GM06990 (cell line): ENCODE results near the gene GH1.
"Not testable (repeated sequence)": the region's sequence is repeated elsewhere in the genome, so short reads cannot be mapped to it uniquely, and the experiment has no call there.

Experiments
- DNase-seq: peaks from one replicate; pipeline ENCODE4 v3.0.0-alpha.2; 2011; ENCODE audit not compliant: insufficient read length; ENCODE audit errors: extremely low read depth
- H3K27me3 ChIP-seq: replicated peaks from 2 replicates; pipeline ENCODE4 v1.6.0; 2011; ENCODE audit warnings: low read length; ENCODE audit not compliant: control insufficient read depth, insufficient read depth
- H3K36me3 ChIP-seq: 2 replicates; pipeline ENCODE4 v1.5.1; 2011; ENCODE audit warnings: low read length; ENCODE audit not compliant: control insufficient read depth, insufficient read depth
- H3K4me3 ChIP-seq: replicated peaks from 2 replicates; pipeline ENCODE4 v1.5.1; 2011; ENCODE audit warnings: low read depth, mild to moderate bottlenecking, control low read depth, low read length
- TF ChIP-seq, protein P1 (sequence below): IDR thresholded peaks from 2 replicates; pipeline ENCODE4 v1.5.1; 2011; ENCODE audit warnings: low read length, control low read depth, mild to moderate bottlenecking, inconsistent platforms; ENCODE audit not compliant: insufficient read depth, poor library complexity, severe bottlenecking

Gene GH1

DNA sequence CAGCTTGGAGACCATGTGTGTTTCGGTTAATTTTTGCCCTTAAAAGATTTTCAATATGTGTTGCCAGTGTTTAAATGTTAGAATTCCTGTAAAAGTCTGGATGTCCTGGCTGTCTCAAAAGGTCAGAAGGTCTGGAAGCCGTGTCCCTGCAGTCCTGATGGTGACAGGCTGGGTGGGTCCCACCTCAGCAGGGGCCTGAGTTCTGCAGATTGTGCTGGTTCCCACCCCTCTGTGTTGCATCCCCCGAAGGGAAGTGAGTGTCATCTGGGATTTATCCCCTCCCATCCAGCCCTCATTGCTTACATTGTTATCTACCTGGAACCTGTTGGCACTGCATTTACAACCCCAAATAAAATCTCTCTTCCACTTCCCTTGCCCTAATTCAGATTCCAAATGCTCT, 24.6 kb downstream of the GH1 start:
- not testable (repeated sequence) for DNase-seq, H3K4me3 ChIP-seq, H3K36me3 ChIP-seq, H3K27me3 ChIP-seq

DNA sequence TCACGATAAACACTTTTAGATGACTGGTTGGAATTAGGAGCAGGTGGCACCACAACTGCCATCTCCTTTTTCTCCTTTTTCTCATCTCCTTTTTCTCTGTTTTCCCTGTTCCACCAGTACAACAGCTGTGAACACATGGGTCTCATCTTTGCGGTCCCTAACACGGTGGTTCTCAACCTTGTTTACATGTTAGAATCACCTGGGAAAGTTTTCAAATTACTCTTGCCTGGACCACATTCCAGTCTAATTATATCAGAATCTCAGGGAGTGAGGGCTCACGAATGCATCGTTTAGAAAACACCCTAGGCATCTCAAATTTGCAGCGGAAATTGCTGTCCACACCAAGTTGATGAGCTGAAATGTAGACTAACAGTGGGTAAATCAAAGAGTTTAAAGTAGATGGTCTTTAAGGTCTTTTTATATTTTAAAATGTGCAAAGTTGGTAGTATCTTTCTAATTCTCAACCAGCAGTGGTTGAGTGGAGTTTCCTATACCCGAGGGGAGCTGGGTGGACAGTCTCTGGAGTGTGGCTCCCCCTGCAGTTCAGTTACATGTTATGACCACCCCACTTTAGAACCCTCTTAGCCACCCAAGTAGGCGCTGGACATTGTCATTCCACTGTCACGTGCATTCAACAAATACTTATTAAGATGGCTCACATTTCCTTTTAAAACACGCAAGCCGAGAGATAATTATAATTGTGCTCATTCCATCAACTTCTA, 26.2 kb downstream of the GH1 start:
- H3K4me3 ChIP-seq, H3K36me3 ChIP-seq, H3K27me3 ChIP-seq, DNase-seq: not testable (repeated sequence)

DNA sequence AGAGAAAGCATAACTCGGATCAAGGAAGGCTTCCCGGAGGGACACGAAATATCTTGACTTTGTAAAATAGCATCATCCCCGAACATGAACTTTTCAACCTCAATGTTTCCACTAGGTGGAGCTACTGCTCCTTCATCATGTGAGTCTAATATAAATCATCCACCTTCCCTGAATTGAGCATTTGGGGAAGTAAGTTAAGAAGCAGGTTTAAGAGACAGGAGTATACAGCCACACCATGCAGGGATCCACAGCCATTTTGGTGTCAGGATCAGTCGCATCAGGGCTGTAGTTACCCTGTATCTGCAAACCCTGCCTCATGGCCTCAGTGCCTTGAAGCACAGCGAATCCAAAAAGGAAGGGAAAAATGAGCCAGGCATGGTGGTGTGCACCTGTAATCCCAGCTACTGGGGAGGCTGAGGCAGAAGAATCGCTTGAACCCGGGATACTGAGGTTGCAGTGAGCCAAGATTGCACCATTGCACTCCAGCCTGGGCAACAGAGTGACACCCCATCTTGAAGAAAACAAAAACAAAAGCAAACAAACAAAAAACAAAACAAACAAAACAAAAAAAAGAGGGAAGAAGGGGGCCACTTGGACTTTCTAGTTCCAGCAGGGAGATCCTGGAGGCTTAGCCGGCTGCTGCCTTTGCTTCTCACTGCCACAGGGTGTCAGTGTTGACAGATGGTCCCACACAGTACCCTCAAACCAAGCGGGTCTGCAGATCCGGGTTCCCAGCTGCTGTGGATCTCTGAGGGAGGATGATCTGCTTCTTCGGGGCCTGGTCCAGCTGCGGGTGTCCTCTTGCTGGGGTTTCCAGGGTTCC, 29.4 kb downstream of the GH1 start:
- DNase-seq, H3K27me3 ChIP-seq: not testable (repeated sequence)

GRCh38 chr17:63885119-63885518, 33.5 kb downstream of the GH1 start:
- not testable (repeated sequence) for DNase-seq, H3K36me3 ChIP-seq, H3K4me3 ChIP-seq, H3K27me3 ChIP-seq

More for the DNA sequence above, 29.4 kb downstream of the GH1 start:
- TF ChIP-seq, protein P1, sequence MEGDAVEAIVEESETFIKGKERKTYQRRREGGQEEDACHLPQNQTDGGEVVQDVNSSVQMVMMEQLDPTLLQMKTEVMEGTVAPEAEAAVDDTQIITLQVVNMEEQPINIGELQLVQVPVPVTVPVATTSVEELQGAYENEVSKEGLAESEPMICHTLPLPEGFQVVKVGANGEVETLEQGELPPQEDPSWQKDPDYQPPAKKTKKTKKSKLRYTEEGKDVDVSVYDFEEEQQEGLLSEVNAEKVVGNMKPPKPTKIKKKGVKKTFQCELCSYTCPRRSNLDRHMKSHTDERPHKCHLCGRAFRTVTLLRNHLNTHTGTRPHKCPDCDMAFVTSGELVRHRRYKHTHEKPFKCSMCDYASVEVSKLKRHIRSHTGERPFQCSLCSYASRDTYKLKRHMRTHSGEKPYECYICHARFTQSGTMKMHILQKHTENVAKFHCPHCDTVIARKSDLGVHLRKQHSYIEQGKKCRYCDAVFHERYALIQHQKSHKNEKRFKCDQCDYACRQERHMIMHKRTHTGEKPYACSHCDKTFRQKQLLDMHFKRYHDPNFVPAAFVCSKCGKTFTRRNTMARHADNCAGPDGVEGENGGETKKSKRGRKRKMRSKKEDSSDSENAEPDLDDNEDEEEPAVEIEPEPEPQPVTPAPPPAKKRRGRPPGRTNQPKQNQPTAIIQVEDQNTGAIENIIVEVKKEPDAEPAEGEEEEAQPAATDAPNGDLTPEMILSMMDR, result peak; percentile 41
- H3K36me3 ChIP-seq, H3K4me3 ChIP-seq: not testable (repeated sequence)

DNA sequence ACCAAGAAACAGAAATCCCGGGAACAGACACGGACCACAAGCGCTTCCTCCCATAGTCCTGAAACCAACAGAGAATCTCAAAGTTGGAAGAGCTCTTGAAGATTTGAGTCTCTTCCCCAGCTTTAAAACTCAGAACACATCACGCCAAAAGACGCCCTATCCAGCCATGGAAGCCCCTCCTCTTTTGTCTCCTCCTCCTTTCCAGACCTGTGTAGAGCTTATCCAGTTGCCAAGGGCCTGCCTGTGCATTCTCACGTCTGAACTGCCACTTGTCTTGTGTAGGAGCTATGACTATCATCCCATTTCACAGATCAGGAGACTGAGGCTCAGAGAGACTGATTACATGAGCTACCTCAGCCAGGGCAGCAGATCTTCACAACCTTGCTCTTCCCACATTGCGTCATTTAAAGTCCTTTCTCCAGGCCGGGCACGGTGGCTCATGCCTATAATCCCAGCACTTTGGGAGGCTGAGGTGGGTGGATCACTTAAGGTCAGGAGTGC, 36.0 kb downstream of the GH1 start:
- H3K27me3 ChIP-seq, H3K36me3 ChIP-seq, DNase-seq, H3K4me3 ChIP-seq: not testable (repeated sequence)

- H3K27me3 ChIP-seq, result no peaks in the 10 kb centered on the region
- no peak for DNase-seq
- no peak within 1 kb of the TSS for H3K4me3 ChIP-seq
- no peaks in the 10 kb centered on the region for H3K36me3 ChIP-seq
- TF ChIP-seq, protein P1, result peak; percentile 74
Observed at GRCh38 chr17:63881935-63882601, 36.6 kb downstream of the GH1 start, which contains the start of gene GH2. Gene GH2, minus strand, starts transcription at chr17:63881944. Its CDS starts 143 bp downstream, at chr17:63881801.

GRCh38 chr17:63881337-63881736, 37.3 kb downstream of the GH1 start:
- DNase-seq, H3K27me3 ChIP-seq, H3K36me3 ChIP-seq, H3K4me3 ChIP-seq: not testable (repeated sequence)

GRCh38 chr17:63880706-63881105, 37.9 kb downstream of the GH1 start:
- Histone ChIP-seq H3K36me3 (no peaks in the 10 kb centered on the region), H3K27me3 (no peaks in the 10 kb centered on the region), H3K4me3 (no peak overlapping the region)
- TF ChIP-seq, protein P1, result no peak
- DNase-seq, result no peak

- not testable (repeated sequence) for DNase-seq, H3K27me3 ChIP-seq, H3K36me3 ChIP-seq, H3K4me3 ChIP-seq
Observed at GRCh38 chr17:63878413-63878812, 40.2 kb downstream of the GH1 start.

DNA sequence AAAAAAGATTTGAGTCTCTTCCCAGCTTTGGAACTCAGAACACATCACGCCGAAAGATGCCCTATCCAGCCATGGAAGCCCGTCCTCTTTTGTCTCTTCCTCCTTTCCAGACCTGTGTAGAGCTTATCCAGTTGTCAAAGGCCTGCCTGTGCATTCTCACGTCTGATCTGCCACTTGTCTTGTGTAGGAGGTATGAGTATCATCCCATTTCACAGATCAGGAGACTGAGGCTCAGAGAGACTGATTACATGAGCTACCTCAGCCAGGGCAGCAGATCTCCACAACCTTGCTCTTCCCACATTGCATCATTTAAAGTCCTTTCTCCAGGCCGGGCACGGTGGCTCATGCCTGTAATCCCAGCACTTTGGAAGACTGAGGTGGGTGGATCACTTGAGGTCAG, 43.9 kb downstream of the GH1 start:
- not testable (repeated sequence) for H3K27me3 ChIP-seq, H3K4me3 ChIP-seq, H3K36me3 ChIP-seq, DNase-seq
